HG03280 (cell line): Measurements from ENCODE around the gene OVCA2.
A peak's percentile ranks its signal among the peaks of the same experiment; 100 is the strongest.

Experiments used
- ATAC-seq: cut with Tn5 transposase; IDR thresholded peaks from one replicate; pipeline ENCODE4 v1.9.1; 2021; ENCODE audit warnings: mild to moderate bottlenecking, moderate library complexity; ENCODE audit not compliant: unreplicated experiment

OVCA2 gene

DNA sequence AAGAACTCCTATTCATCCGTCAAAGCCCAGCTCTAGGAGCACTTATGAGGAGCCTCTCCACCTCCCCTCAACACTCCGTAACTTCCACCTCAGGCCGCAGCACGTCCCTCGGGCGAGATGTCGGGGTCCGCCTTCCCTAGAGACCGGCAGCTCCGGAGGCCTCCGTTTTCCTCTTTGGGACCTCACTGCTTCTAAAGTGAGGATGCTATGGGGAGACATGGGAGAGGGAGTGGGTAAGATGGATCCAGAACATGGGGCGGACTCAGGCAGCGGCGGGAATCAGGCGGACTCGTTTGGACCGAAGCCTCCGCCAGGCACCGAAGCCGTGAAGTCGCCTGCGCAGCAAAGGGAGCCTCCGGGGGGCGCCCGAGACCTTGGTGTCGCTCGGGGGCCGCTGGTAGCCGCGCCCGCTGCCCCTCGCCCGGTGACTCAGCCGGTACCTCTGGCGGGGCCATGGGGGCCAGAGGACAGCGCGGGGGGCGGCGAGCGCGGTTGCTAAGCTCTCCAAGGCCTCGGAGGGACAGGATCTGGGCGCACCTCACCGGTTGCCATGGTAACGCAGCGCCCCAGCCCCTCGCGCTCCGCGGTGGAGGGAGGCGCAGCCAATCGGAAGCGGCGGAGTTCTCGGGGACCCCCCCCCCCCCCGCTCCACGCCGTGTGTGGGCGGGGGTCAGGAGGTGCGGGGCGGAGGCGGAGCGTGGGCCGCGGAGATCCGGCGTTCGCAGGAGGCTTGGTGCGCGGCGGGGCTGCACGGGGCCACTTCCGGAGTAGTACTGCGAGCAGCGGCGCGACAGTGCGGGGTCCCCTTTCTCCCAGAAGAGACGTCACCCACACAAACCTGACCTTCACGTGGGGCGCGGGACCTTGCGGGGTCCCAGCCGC is 11.8 kb downstream of the OVCA2 start:
- no peak for ATAC-seq

DNA sequence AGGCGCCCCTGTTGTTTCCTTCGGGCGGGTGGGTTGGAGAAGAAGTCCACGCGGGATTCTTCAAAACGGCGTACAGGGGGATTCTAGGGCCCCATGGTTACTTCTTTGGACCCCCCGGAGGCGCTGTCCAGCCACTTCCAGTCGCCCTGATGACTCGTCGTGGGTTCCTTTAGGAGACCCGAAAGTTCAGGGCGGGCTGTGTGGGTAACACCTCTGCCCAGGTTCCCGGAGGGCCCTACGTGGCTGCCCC is 12.4 kb downstream of the OVCA2 start:
- no peak for ATAC-seq

DNA sequence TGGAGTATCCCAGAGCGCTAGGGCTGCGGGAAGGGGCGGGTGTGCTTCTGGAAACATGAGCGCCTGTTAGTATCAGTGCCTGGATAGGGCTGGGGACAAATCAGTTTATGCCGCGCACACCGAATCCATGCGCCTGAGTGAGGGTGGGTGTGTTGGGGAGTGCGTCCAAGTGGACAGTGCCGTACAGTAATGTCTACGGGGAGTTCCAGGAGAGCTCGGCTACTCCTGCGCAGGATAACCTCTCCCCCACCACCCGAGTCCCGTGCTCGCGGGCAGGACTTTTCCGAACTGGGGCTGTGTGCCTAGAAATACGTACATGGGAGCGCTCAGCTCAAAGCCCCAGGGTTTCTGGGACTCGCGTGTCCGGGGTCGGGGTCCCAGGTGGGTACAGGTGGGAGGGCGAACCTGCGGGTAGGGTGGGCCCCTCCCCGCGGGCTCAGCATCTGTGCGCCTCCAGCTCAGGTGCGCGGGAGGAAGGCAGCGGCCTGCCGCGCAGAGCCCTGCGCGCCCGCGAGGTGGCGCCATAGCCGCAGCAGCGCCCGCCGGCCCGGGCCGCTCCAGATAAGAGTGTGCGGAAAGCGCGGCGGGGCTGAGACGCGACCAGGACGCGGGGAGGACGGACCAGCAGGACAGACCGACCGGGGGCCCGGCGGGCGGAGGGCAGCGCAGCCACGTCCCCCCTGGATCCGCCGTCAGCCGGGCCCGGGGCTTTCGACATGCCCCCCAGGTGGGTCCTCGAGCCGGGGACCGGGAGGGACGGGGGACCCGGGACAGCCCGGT is 12.9 kb downstream of the OVCA2 start, which contains the start of gene HIC1:
HIC1 (plus strand) TSS at position 592 of the 780 bp plus-strand sequence. CDS start 1,588 bp downstream, outside the sequence.
- peak; percentile 36 for ATAC-seq

DNA sequence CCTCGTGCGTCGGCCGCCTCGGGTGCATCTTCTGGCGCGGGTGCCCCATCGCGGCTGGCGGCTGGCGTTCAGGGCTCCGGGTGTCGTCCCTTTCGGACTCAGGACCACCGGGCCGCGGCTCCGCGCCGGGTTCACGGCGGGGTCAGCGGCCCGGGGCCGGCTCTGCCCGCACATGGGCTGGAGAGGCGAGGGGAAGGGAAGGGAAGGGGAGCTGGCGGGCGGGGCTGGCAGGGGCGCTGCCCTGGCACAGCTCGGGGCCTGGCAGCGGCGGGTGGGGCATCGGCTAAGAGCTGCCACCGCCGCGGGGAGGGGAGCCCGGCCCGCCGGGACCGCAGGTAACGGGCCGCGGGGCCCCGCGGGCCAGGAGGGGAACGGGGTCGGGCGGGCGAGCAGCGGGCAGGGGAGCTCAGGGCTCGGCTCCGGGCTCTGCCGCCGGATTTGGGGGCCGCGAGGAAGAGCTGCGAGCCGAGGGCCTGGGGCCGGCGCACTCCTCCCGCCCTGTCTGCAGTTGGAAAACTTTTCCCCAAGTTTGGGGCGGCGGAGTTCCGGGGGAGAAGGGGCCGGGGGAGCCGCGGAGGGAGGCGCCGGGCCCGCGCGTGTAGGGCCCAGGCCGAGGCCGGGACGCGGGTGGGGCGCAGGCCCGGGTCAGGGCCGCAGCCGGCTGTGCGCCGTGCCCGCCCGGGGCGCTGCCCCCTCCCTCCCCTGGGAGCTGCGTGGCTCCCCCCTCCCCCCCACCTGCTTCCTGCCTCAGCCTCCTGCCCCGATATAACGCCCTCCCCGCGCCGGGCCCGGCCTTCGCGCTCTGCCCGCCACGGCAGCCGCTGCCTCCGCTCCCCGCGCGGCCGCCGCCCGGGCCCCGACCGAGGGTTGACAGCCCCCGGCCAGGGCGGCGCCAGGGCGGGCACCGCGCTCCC is 13.7 kb downstream of the OVCA2 start:
- ATAC-seq = peak; percentile 7

DNA sequence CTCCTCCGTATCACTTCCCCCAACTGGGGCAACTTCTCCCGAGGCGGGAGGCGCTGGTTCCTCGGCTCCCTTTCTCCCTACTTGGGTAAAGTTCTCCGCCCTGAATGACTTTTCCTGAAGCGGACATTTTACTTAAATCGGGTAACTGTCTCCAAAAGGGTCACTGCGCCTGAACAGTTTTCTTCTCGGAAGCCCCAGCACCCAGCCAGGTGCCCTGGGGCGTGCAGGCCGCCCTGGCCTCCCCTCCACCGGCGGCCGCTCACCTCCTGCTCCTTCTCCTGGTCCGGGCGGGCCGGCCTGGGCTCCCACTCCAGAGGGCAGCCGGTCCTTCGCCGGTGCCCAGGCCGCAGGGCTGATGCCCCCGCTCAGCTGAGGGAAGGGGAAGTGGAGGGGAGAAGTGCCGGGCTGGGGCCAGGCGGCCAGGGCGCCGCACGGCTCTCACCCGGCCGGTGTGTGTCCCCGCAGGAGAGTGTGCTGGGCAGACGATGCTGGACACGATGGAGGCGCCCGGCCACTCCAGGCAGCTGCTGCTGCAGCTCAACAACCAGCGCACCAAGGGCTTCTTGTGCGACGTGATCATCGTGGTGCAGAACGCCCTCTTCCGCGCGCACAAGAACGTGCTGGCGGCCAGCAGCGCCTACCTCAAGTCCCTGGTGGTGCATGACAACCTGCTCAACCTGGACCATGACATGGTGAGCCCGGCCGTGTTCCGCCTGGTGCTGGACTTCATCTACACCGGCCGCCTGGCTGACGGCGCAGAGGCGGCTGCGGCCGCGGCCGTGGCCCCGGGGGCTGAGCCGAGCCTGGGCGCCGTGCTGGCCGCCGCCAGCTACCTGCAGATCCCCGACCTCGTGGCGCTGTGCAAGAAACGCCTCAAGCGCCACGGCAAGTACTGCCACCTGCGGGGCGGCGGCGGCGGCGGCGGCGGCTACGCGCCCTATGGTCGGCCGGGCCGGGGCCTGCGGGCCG is 14.7 kb downstream of the OVCA2 start:
- ATAC-seq = no peak

DNA sequence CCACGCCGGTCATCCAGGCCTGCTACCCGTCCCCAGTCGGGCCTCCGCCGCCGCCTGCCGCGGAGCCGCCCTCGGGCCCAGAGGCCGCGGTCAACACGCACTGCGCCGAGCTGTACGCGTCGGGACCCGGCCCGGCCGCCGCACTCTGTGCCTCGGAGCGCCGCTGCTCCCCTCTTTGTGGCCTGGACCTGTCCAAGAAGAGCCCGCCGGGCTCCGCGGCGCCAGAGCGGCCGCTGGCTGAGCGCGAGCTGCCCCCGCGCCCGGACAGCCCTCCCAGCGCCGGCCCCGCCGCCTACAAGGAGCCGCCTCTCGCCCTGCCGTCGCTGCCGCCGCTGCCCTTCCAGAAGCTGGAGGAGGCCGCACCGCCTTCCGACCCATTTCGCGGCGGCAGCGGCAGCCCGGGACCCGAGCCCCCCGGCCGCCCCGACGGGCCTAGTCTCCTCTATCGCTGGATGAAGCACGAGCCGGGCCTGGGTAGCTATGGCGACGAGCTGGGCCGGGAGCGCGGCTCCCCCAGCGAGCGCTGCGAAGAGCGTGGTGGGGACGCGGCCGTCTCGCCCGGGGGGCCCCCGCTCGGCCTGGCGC is 15.4 kb downstream of the OVCA2 start:
- ATAC-seq = no peak

DNA sequence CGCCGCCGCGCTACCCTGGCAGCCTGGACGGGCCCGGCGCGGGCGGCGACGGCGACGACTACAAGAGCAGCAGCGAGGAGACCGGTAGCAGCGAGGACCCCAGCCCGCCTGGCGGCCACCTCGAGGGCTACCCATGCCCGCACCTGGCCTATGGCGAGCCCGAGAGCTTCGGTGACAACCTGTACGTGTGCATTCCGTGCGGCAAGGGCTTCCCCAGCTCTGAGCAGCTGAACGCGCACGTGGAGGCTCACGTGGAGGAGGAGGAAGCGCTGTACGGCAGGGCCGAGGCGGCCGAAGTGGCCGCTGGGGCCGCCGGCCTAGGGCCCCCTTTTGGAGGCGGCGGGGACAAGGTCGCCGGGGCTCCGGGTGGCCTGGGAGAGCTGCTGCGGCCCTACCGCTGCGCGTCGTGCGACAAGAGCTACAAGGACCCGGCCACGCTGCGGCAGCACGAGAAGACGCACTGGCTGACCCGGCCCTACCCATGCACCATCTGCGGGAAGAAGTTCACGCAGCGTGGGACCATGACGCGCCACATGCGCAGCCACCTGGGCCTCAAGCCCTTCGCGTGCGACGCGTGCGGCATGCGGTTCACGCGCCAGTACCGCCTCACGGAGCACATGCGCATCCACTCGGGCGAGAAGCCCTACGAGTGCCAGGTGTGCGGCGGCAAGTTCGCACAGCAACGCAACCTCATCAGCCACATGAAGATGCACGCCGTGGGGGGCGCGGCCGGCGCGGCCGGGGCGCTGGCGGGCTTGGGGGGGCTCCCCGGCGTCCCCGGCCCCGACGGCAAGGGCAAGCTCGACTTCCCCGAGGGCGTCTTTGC is 16.2 kb downstream of the OVCA2 start:
- no peak for ATAC-seq

DNA sequence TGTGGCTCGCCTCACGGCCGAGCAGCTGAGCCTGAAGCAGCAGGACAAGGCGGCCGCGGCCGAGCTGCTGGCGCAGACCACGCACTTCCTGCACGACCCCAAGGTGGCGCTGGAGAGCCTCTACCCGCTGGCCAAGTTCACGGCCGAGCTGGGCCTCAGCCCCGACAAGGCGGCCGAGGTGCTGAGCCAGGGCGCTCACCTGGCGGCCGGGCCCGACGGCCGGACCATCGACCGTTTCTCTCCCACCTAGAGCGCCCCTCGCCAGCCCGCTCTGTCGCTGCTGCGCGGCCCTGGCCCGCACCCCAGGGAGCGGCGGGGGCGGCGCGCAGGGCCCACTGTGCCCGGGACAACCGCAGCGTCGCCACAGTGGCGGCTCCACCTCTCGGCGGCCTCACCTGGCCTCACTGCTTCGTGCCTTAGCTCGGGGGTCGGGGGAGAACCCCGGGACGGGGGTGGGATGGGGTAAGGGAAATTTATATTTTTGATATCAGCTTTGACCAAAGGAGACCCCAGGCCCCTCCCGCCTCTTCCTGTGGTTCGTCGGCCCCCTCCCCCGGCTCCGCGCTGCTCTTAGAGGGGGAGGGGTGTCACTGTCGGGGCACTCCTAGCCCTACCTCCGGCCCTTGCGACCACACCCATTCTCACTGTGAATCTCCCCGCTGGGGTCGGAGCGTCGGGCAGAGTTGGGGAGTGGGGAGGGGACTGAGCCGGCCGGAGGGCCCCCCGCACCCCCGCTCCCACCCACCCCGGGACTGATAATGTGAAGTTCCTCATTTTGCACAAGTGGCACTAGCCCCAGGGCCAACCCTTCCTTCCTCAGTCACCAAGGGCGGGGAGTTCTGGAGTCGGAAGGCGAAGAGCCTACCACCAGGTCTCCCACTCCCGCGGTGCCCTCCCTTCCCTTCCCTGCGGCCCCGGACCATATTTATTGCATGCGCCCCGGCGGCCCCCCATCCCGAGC is 17.0 kb downstream of the OVCA2 start:
- ATAC-seq = no peak

DNA sequence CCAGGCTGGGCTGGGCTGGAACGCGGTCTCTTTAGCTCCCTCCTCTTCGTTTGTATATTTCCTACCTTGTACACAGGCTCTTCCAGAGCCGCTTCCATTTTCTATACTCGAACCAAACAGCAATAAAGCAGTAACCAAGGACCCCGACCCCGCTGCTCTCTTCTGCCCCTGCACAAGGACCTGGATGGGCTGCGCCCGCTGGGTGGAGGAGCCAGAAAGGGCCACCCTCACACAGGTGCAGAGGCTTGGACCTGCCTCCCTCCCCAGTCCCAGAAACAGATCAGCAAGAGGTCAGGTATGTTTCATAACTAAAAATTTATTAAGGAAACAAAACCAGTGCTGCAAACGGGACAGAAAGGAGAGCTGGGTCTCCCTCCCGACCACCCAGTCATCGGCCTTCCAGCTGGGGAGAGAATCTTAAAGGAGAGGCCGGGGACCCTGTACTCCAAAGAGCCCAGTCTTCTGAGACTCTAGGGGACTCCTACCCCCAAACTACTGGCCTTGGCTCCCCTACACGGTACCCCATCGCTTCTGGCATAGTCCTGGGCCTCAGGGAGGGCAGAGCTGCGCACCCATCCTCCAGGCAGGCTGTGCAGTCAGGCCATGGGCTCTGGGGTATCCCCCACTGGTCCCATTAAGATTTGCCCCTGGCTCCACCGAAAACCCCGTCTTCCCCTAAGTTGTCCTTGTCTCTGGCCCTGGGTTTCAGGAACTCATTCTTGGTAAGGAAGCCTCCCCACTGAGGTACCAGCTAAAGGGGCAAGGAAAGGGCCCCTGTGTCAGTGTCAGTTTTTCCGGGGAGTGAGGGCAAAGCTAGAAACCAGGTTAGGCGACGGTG is 17.9 kb downstream of the OVCA2 start:
- no peak for ATAC-seq

DNA sequence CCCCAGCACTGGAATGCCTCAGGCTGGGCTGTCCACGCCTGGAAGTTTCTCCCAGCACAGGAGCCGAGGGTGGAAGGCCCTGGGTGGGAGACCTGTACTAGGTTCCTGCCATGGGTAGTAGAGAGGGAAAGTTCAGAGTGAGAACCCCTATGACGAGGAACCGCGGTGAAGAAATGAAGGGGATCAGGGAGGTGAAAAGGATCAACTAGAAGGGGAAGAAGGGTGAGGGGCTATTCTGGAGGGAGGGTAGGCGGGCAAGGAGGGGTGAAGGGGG is 18.5 kb downstream of the OVCA2 start:
- ATAC-seq = no peak

DNA sequence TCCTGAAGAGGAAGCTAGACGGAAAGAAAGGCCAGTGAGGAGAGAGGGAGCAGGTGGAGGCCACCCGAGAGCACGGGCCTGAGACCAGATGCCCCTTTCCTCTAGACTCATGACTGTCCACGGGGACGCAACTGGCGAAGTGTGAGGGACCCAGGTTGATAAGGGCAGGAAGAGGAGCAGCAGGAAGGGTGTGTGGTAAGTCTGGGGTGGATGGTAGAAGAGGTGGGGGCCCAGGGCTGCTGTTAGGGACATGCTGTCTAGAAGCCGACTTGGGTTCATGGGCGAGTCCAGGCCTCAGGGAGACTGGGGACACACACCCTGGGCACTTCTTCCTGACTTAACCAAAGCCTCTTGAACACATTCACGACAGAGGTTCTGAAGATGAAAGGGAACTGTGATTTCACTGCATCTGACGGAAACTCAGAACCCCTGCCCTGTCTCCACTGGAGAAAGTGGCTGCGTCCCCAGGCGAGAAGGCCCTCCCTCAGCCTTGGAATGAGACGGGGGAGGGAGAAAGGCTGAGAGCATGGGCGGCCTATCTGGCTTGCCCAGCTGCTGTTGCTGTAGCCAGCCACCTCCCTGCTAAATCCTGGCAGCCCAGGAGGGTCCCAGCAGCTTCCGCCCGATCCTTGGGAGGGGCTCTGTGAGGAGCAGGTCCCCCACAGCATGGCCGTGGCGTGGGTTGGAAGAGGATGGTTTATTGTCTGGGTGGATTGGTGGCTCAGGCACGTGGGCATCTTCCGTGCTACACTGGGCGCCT is 19.0 kb downstream of the OVCA2 start:
- ATAC-seq = no peak

DNA sequence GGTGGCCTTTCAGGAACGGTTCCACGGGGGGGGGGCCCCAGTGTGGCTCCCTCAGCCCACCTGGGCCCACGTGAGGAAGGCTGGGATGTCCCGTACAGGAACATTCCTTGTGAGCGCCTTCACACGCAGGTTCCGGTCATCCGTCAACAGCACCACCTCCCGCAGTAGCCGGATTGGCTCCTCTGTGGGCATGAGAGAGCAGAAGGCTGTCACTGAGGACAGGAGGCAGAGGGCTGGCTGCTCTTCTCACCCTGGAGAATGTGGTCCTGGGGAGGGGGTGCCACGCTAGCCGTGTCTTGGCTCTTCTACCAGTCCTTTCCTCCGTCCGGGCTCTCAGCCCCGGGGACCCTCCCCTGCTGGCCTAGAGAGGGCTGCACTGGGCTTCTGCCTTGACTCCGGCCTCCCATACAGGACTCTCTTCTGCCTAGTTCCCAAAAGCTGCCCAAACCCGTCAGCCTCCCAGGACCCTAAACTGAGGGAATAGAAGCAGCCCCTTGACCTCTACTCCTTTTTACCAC is 19.7 kb downstream of the OVCA2 start:
- ATAC-seq = no peak

DNA sequence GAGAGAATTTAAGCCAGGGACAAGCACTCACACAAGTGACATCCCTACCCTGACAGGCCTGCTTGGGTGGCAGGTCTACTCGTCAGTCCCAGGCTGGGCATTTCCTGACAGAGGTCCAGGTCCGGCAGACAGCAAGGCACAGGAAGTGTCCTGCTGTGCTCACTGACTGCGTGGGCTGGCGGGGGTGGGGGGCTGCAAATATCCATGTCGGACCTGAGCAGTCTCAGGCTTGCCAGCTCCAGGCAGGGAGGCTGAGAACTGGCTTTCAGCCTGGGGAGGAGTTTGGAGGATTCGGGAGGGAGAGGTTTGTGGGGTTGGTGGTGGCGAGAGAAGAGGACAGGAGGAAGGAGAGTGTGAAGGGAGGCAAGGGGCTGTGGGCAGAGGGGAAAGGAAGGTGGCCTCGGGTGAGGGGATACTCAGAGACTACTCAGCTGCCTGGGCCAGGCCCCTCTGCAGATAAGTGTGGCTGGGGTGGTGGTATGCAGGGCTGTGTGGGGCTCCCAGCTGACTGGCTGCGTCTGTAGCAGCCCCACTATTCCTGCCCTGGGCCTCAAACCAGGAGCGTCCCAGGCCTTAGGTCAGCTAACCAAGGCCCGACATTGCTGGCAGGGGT is 20.9 kb downstream of the OVCA2 start:
- ATAC-seq = no peak

DNA sequence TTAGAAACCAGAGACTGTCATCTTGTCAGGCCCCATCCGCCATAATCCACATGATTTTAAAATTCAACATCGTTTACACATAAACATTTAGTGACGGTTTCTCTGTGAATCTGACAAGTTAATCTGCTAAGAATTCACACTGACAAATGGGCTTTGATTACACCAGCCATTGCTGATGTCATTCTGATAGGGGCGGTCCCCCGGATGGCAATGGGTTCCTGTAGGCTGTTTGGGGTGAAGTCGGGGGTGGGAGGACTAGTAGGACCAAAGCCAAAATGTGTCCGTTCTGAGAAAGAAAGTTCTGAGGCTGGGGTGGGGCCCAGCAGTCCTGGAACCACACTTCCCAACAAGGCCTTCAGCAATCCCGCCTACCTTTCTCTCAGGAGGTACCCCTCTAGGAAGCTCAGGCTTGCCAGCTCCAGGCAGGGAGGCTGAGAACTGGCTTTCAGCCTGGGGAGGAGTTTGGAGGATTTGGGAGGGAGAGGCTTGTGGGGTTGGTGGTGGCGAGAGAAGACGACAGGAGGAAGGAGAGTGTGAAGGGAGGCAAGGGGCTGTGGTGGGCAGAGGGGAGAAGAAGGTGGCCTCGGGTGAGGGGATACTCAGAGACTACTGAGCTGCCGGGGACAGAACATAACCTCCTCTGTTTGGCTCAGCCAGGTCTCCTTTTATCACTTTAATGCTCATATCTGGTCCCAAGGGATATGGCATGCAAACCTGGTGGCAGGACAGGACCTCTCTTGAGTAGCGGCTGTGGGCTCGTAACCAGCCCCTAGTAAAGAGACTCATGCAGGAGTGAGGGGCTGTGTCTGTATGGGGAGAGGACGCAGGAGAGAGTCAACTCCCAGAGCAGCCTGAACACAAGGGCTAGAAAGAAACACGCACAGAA is 21.7 kb downstream of the OVCA2 start:
- ATAC-seq = no peak

DNA sequence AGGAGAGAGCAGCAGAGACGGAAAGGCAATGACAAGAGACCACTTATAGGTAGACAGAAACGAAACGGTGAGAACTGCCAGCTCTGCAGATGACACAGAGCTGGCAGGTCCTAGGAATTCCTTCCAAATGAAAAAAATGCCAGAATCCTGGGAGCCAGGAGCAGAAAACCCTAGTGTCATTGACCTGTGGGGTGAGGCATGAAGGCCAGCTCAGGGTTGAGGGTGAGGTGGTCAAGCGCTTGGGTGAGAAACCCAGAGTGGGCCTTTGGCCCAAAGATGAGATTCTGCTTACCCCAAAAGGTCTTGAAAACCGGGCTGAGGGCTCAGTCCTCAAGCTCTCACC is 22.3 kb downstream of the OVCA2 start:
- no peak for ATAC-seq
